GM23338 (cell line): ENCODE results near the gene MYLK4. TPM values are rescaled to one million over a fixed set of nuclear protein-coding genes. Genes with fewer than 3 reads are reported as not detected.

Source experiments
- ATAC-seq: fragments of 200-7000 bp; cut with Tn5 transposase; 3 replicates; pipeline ENCODE4 v1.9.1; 2020
- DNase-seq: peaks from one replicate; pipeline ENCODE4 v3.0.0-alpha.2; 2015; ENCODE audit warnings: low spot score
- H2AFZ ChIP-seq: fragments of 200-600 bp; sonication (generic); 2 replicates; pipeline ENCODE4 v1.8.0; 2016; ENCODE audit warnings: antibody characterized with exemption, mild to moderate bottlenecking, moderate library complexity
- H3F3A ChIP-seq: fragments of 200-600 bp; sonication (generic); replicated peaks from 2 replicates; pipeline ENCODE4 v1.8.0; 2017; ENCODE audit warnings: antibody characterized with exemption, mixed run types, low read depth
- H3K27ac ChIP-seq: fragments of 200-600 bp; sonication (generic); 2 replicates; pipeline ENCODE4 v1.6.1; 2016; ENCODE audit warnings: low read depth
- H3K27me3 ChIP-seq: fragments of 200-600 bp; sonication (generic); 2 replicates; pipeline ENCODE4 v1.8.0; 2016; ENCODE audit warnings: mild to moderate bottlenecking, mixed run types, moderate library complexity; ENCODE audit not compliant: insufficient read depth
- H3K36me3 ChIP-seq: fragments of 200-600 bp; sonication (generic); 2 replicates; pipeline ENCODE4 v1.8.0; 2016; ENCODE audit warnings: mild to moderate bottlenecking; ENCODE audit not compliant: insufficient read depth
- H3K4me1 ChIP-seq: fragments of 200-600 bp; sonication (generic); 2 replicates; pipeline ENCODE4 v1.8.0; 2016; ENCODE audit warnings: mild to moderate bottlenecking, moderate library complexity; ENCODE audit not compliant: insufficient read depth
- H3K4me2 ChIP-seq: fragments of 200-600 bp; sonication (generic); 2 replicates; pipeline ENCODE4 v1.7.1; 2017; ENCODE audit warnings: mixed run types
- H3K4me3 ChIP-seq: fragments of 200-600 bp; sonication (generic); 2 replicates; pipeline ENCODE4 v1.6.1; 2016; ENCODE audit warnings: mixed run types
- H3K79me2 ChIP-seq: fragments of 200-600 bp; sonication (generic); replicated peaks from 2 replicates; pipeline ENCODE4 v1.8.0; 2017; ENCODE audit warnings: mild to moderate bottlenecking; ENCODE audit not compliant: insufficient read depth
- H3K9me2 ChIP-seq: fragments of 200-600 bp; sonication (generic); 2 replicates; pipeline ENCODE4 v1.8.0; 2017; ENCODE audit not compliant: insufficient read depth
- H4K20me1 ChIP-seq: fragments of 200-600 bp; sonication (generic); replicated peaks from 2 replicates; pipeline ENCODE4 v1.8.0; 2017; ENCODE audit warnings: mild to moderate bottlenecking; ENCODE audit not compliant: insufficient read depth
- H3K27ac Mint-ChIP-seq: 2 replicates; pipeline ENCODE4 v1.8.0; 2020; ENCODE audit warnings: inconsistent platforms, mild to moderate bottlenecking, moderate library complexity, mixed read lengths
- H3K27me3 Mint-ChIP-seq: 3 replicates; pipeline ENCODE4 v1.8.0; 2022; ENCODE audit warnings: low read depth, mild to moderate bottlenecking, moderate library complexity, mixed read lengths, inconsistent platforms; ENCODE audit not compliant: insufficient read depth, poor library complexity
- H3K36me3 Mint-ChIP-seq: 3 replicates; pipeline ENCODE4 v1.8.0; 2021; ENCODE audit warnings: low read depth, mild to moderate bottlenecking, inconsistent platforms, moderate library complexity, mixed read lengths
- H3K4me1 Mint-ChIP-seq: 3 replicates; pipeline ENCODE4 v1.8.0; 2020; ENCODE audit warnings: mild to moderate bottlenecking, inconsistent platforms, mixed read lengths
- H3K4me3 Mint-ChIP-seq: 3 replicates; pipeline ENCODE4 v1.8.0; 2021; ENCODE audit warnings: moderate library complexity, mild to moderate bottlenecking, inconsistent platforms, mixed read lengths
- H3K9me3 Mint-ChIP-seq: 3 replicates; pipeline ENCODE4 v1.8.0; 2020; ENCODE audit warnings: moderate library complexity, mild to moderate bottlenecking, inconsistent platforms, mixed read lengths
- CREB1 ChIP-seq: fragments of 250-450 bp; sonication (Bioruptor Pico); IDR thresholded peaks from 2 replicates; pipeline ENCODE4 v1.5.0; 2020; ENCODE audit warnings: low read depth, mild to moderate bottlenecking, moderate library complexity
- EZH2phosphoT487 ChIP-seq: fragments of 200-600 bp; sonication (generic); IDR thresholded peaks from one replicate; pipeline ENCODE4 v1.8.1; 2018; ENCODE audit warnings: antibody characterized with exemption; ENCODE audit not compliant: unreplicated experiment
- JUNB ChIP-seq: IDR thresholded peaks from one replicate; pipeline ENCODE4 v1.6.1; 2016; ENCODE audit warnings: antibody characterized with exemption; ENCODE audit not compliant: unreplicated experiment
- NANOG ChIP-seq: IDR thresholded peaks from 2 replicates; pipeline ENCODE4 v1.6.1; 2016; ENCODE audit warnings: antibody characterized with exemption, borderline replicate concordance
- POLR2AphosphoS5 ChIP-seq: IDR thresholded peaks from 2 replicates; pipeline ENCODE4 v1.6.1; 2016; ENCODE audit warnings: antibody characterized with exemption, low read depth
- STAT1 ChIP-seq: IDR thresholded peaks from one replicate; pipeline ENCODE4 v1.6.1; 2016; ENCODE audit warnings: antibody characterized with exemption; ENCODE audit not compliant: unreplicated experiment
- ZNF114 ChIP-seq: fragments of 250-450 bp; sonication (Bioruptor Pico); IDR thresholded peaks from 2 replicates; pipeline ENCODE4 v1.5.0; 2020; ENCODE audit warnings: mild to moderate bottlenecking, moderate library complexity
- ZNF331 ChIP-seq: fragments of 250-450 bp; sonication (Bioruptor Pico); IDR thresholded peaks from 2 replicates; pipeline ENCODE4 v1.5.0; 2020; ENCODE audit warnings: low read depth, mild to moderate bottlenecking, moderate library complexity
- polyA plus RNA-seq: library from polyadenylated mRNA; unstranded; fragments of >200 nt; fragmentation: Nextera tagmentation; extraction: Ambion mirVana; gene quantifications from 2 replicates; pipeline ENCODE4 v1.2.1, GENCODE V29; 2016
- total RNA-seq: library from RNA; depleted of rRNA; stranded (reverse); fragments of >200 nt; shearing (Covaris generic); gene quantifications from 2 replicates; pipeline ENCODE4 v1.2.3, GENCODE V29; 2014
- TF ChIP-seq, protein P1 (sequence below), 2 experiments: fragments of 200-600 bp in 1 of 2; sonication (generic) in 1 of 2; conservative IDR thresholded peaks; 2 replicates each; pipeline versions ENCODE4 v1.5.1 to v1.6.1; 2016 to 2017; ENCODE audit warnings: antibody characterized with exemption in 2 of 2, low read depth in 2 of 2, mild to moderate bottlenecking in 2 of 2, moderate library complexity in 1 of 2
- TF ChIP-seq, protein P2 (sequence below): fragments of 250-450 bp; sonication (Bioruptor Pico); IDR thresholded peaks from 2 replicates; pipeline ENCODE4 v1.5.0; 2020; ENCODE audit warnings: mild to moderate bottlenecking, moderate library complexity

The MYLK4 gene
- total and polyA plus RNA-seq, 2 experiments from 2014 or later: 0.03 to 0.17 TPM

DNA sequence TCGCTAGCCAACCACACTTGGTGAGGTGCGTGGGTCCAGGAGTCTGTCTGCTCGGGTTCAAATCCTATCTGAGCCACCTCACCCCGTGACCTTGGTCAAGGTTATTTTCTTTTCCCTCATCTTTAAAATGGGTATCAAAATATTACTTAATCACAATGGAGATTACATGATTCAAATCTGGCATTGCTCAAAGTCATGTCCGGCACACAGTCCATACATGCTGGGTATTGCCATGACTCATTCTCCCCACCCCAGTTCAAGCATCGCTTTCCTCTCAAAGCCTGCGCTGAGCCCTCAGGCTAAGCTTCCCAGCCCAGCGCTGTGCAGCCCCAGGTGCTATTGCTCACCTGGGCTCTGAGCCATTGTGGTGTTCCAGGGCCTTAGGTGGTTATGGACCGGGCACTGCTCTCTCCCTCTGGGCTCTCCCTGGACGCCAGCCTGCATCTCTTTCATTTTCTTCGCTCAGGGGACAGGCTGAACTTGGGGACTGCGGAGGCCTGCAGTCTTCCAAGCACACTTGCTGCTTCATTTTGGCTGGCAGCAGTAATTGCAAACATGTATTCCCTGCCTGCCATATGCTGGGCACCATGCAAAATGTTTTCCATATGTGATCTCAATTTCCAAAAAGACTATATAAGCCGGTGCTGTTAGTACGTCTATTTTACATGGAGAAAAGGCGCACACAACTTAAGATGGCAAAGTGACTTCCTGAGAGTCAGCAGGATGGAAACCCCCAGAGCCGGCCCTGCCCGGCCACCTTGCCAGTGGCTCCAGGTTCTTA, 41.8 kb upstream of the MYLK4 start:
- Mint-ChIP-seq H3K4me3 (no peak overlapping the region), H3K36me3 (peaks cover 6% of the 10 kb centered on the region), H3K27me3 (peaks cover 2% of the 10 kb centered on the region), H3K27ac (peak overlapping the region; percentile 90), H3K4me1 (peaks cover 20% of the 10 kb centered on the region), H3K9me3 (no peaks in the 10 kb centered on the region)
- H3K4me3 ChIP-seq: no peak overlapping the region
- TF ChIP-seq, protein P1, sequence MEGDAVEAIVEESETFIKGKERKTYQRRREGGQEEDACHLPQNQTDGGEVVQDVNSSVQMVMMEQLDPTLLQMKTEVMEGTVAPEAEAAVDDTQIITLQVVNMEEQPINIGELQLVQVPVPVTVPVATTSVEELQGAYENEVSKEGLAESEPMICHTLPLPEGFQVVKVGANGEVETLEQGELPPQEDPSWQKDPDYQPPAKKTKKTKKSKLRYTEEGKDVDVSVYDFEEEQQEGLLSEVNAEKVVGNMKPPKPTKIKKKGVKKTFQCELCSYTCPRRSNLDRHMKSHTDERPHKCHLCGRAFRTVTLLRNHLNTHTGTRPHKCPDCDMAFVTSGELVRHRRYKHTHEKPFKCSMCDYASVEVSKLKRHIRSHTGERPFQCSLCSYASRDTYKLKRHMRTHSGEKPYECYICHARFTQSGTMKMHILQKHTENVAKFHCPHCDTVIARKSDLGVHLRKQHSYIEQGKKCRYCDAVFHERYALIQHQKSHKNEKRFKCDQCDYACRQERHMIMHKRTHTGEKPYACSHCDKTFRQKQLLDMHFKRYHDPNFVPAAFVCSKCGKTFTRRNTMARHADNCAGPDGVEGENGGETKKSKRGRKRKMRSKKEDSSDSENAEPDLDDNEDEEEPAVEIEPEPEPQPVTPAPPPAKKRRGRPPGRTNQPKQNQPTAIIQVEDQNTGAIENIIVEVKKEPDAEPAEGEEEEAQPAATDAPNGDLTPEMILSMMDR (conservative IDR thresholded peaks at IDR 0.05; ENCODE audit: low read depth in 2 of 2): no peak
- TF ChIP-seq JUNB: no peak
- H3K36me3 ChIP-seq: no peaks in the 10 kb centered on the region
- no peaks in the 10 kb centered on the region for H3K9me2 ChIP-seq
- no peaks in the 10 kb centered on the region for H4K20me1 ChIP-seq
- H3K4me1 ChIP-seq: peaks cover 3% of the 10 kb centered on the region; the same call in 1 of the 2 replicates
- no peak overlapping the region for H2AFZ ChIP-seq
- H3K27ac ChIP-seq: 0 out of 2 replicates have a peak overlapping the region, but pooled peaks have one; percentile 29
- H3K27me3 ChIP-seq: no peaks in the 10 kb centered on the region
- ATAC-seq (no peak), DNase-seq (no peak)
- H3K4me2 ChIP-seq: no peak overlapping the region
- peaks cover 5% of the 10 kb centered on the region; the same call in 1 of the 2 replicates for H3K79me2 ChIP-seq
- H3F3A ChIP-seq: no peaks in the 10 kb centered on the region

DNA sequence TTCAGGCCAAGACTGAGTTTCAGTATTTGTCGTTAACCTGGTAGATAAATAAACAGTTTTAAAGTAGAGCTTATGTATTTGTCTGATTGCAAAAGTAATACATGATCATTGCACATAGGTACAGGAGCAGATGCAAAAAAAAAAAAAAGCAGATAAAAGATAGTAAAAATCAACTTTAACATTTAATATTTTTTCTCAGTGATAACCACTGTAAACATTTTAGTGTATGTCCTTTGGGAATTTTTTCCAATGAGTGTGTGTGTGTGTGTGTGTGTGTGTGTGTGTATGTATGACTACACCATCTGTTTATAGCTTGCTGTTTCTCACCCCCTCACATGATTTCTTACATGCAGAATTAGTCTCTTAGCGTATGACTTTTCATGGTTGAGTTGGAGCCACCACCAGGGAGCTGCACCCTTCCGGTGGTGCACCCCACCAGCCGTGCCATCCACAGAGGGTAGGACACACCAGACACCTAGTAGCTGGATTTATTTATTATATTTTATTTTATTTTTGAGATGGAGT, 40.8 kb upstream of the MYLK4 start:
- H3K9me2 ChIP-seq: no peaks in the 10 kb centered on the region
- Mint-ChIP-seq H3K4me3 (no peak overlapping the region), H3K27ac (peak overlapping the region; percentile 94), H3K9me3 (no peaks in the 10 kb centered on the region; the same call in 2 of the 3 replicates), H3K27me3 (no peaks in the 10 kb centered on the region), H3K36me3 (peaks cover 12% of the 10 kb centered on the region), H3K4me1 (peaks cover 19% of the 10 kb centered on the region)
- H3K4me3 ChIP-seq: no peak overlapping the region
- H3K79me2 ChIP-seq: peaks cover 14% of the 10 kb centered on the region; the same call in 1 of the 2 replicates
- H3K36me3 ChIP-seq: no peaks in the 10 kb centered on the region
- no peak for ATAC-seq
- H3K4me2 ChIP-seq: no peak overlapping the region
- peaks cover 3% of the 10 kb centered on the region; the same call in 1 of the 2 replicates for H3K4me1 ChIP-seq
- no peaks in the 10 kb centered on the region for H4K20me1 ChIP-seq
- H3K27me3 ChIP-seq: no peaks in the 10 kb centered on the region
- DNase-seq: no peak
- H2AFZ ChIP-seq: no peak overlapping the region
- H3F3A ChIP-seq: no peaks in the 10 kb centered on the region
- H3K27ac ChIP-seq: no peak overlapping the region
- TF ChIP-seq JUNB (no peak), ZNF114 (CRISPR knock-in tag) (no peak), ZNF331 (CRISPR knock-in tag) (no peak), NANOG (no peak), EZH2phosphoT487 (no peak), CREB1 (no peak), STAT1 (no peak), POLR2AphosphoS5 (no peak)
- TF ChIP-seq, protein P1 (conservative IDR thresholded peaks at IDR 0.05; ENCODE audit: low read depth in 2 of 2): no peak
- TF ChIP-seq, protein P2, sequence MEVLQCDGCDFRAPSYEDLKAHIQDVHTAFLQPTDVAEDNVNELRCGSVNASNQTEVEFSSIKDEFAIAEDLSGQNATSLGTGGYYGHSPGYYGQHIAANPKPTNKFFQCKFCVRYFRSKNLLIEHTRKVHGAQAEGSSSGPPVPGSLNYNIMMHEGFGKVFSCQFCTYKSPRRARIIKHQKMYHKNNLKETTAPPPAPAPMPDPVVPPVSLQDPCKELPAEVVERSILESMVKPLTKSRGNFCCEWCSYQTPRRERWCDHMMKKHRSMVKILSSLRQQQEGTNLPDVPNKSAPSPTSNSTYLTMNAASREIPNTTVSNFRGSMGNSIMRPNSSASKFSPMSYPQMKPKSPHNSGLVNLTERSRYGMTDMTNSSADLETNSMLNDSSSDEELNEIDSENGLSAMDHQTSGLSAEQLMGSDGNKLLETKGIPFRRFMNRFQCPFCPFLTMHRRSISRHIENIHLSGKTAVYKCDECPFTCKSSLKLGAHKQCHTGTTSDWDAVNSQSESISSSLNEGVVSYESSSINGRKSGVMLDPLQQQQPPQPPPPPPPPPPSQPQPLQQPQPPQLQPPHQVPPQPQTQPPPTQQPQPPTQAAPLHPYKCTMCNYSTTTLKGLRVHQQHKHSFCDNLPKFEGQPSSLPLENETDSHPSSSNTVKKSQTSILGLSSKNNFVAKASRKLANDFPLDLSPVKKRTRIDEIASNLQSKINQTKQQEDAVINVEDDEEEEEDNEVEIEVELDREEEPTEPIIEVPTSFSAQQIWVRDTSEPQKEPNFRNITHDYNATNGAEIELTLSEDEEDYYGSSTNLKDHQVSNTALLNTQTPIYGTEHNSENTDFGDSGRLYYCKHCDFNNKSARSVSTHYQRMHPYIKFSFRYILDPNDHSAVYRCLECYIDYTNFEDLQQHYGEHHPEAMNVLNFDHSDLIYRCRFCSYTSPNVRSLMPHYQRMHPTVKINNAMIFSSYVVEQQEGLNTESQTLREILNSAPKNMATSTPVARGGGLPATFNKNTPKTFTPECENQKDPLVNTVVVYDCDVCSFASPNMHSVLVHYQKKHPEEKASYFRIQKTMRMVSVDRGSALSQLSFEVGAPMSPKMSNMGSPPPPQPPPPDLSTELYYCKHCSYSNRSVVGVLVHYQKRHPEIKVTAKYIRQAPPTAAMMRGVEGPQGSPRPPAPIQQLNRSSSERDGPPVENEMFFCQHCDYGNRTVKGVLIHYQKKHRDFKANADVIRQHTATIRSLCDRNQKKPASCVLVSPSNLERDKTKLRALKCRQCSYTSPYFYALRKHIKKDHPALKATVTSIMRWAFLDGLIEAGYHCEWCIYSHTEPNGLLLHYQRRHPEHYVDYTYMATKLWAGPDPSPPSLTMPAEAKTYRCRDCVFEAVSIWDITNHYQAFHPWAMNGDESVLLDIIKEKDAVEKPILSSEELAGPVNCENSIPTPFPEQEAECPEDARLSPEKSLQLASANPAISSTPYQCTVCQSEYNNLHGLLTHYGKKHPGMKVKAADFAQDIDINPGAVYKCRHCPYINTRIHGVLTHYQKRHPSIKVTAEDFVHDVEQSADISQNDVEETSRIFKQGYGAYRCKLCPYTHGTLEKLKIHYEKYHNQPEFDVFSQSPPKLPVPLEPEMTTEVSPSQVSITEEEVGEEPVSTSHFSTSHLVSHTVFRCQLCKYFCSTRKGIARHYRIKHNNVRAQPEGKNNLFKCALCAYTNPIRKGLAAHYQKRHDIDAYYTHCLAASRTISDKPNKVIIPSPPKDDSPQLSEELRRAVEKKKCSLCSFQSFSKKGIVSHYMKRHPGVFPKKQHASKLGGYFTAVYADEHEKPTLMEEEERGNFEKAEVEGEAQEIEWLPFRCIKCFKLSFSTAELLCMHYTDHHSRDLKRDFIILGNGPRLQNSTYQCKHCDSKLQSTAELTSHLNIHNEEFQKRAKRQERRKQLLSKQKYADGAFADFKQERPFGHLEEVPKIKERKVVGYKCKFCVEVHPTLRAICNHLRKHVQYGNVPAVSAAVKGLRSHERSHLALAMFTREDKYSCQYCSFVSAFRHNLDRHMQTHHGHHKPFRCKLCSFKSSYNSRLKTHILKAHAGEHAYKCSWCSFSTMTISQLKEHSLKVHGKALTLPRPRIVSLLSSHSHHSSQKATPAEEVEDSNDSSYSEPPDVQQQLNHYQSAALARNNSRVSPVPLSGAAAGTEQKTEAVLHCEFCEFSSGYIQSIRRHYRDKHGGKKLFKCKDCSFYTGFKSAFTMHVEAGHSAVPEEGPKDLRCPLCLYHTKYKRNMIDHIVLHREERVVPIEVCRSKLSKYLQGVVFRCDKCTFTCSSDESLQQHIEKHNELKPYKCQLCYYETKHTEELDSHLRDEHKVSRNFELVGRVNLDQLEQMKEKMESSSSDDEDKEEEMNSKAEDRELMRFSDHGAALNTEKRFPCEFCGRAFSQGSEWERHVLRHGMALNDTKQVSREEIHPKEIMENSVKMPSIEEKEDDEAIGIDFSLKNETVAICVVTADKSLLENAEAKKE (CRISPR knock-in tag): no peak
